ENCODE results near the gene MBLAC1.
"Not testable (repeated sequence)": the region's sequence is repeated elsewhere in the genome, so short reads cannot be mapped to it uniquely, and the experiment has no call there.

MBLAC1 gene

GRCh38 chr7:100130608-100131453 is 4.1 kb downstream of the MBLAC1 start:
- H3K4me3 ChIP-seq (ENCODE audit: low read depth, low read length): no peak overlapping the region
- DNase-seq (ENCODE audit: low read depth): no peak
- TF ChIP-seq, protein P1, sequence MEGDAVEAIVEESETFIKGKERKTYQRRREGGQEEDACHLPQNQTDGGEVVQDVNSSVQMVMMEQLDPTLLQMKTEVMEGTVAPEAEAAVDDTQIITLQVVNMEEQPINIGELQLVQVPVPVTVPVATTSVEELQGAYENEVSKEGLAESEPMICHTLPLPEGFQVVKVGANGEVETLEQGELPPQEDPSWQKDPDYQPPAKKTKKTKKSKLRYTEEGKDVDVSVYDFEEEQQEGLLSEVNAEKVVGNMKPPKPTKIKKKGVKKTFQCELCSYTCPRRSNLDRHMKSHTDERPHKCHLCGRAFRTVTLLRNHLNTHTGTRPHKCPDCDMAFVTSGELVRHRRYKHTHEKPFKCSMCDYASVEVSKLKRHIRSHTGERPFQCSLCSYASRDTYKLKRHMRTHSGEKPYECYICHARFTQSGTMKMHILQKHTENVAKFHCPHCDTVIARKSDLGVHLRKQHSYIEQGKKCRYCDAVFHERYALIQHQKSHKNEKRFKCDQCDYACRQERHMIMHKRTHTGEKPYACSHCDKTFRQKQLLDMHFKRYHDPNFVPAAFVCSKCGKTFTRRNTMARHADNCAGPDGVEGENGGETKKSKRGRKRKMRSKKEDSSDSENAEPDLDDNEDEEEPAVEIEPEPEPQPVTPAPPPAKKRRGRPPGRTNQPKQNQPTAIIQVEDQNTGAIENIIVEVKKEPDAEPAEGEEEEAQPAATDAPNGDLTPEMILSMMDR (IDR thresholded peaks at IDR 0.05; ENCODE audit: low read depth, low read length, missing control alignments): peak; percentile 66
- in situ Hi-C loops (cut with HindIII; ENCODE audit: low sequenced_read_pairs): no loop called here

DNA sequence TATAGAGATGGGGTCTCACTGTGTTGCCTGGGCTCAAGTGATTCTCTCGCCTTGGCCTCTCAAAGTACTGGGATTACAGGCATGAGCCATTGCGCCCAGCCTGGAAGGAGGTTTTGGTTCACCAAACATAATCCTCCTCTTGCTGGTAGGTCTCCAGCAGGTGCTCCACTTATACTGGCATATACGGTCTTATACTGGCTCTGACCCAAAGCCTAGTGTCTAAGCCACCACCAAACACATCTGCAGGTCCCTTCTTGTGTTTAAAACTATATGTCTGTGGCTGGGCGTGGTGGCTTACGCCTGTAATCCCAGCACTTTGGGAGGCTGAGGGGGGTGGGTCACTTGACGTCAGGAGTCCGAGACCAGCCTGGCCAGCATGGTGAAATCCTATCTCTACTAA is 5.4 kb downstream of the MBLAC1 start:
- H3K4me3 ChIP-seq (ENCODE audit: low read depth, low read length): no peak overlapping the region
- TF ChIP-seq, protein P1 (IDR thresholded peaks at IDR 0.05; ENCODE audit: low read depth, low read length, missing control alignments): no peak
- in situ Hi-C loops (cut with HindIII; ENCODE audit: low sequenced_read_pairs): no loop called here
- DNase-seq (ENCODE audit: low read depth): no peak

- H3K4me3 ChIP-seq (ENCODE audit: low read depth, low read length): no peak overlapping the region
- in situ Hi-C loops (cut with HindIII; ENCODE audit: low sequenced_read_pairs): no loop called here
- TF ChIP-seq, protein P1 (IDR thresholded peaks at IDR 0.05; ENCODE audit: low read depth, low read length, missing control alignments): peak; percentile 93
- peak; percentile 38 for DNase-seq (ENCODE audit: low read depth)
These were observed 6.0 kb downstream of the MBLAC1 start for GRCh38 chr7:100132697-100133151.

- TF ChIP-seq, protein P1 (IDR thresholded peaks at IDR 0.05; ENCODE audit: low read depth, low read length, missing control alignments): no peak
- DNase-seq (ENCODE audit: low read depth): no peak
- in situ Hi-C loops (cut with HindIII; ENCODE audit: low sequenced_read_pairs): no loop called here
- no peak overlapping the region for H3K4me3 ChIP-seq (ENCODE audit: low read depth, low read length)
These were observed 11.3 kb downstream of the MBLAC1 start for GRCh38 chr7:100137851-100138760.

DNA sequence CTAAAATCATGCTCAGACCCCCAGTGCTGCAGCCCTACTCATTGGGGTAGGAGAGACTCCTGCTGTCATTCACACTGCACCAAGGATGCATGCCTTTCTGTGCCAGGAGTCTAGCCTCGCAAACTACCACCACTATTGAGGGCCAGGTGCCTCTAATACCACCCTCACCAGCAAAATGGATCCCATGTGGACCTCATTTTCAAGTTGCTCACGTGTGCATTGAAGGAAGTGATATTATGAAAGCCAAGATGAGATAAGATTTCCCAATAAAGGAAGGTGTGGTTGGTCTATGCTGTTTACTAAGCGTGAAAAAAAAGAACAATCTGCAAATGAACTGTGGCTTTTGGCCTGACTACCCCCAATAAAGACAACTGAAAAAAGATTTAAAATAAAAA is 14.8 kb downstream of the MBLAC1 start:
- no peak overlapping the region for H3K4me3 ChIP-seq (ENCODE audit: low read depth, low read length)
- TF ChIP-seq, protein P1 (IDR thresholded peaks at IDR 0.05; ENCODE audit: low read depth, low read length, missing control alignments): no peak
- in situ Hi-C loops (cut with HindIII; ENCODE audit: low sequenced_read_pairs): no loop called here
- DNase-seq (ENCODE audit: low read depth): no peak

DNA sequence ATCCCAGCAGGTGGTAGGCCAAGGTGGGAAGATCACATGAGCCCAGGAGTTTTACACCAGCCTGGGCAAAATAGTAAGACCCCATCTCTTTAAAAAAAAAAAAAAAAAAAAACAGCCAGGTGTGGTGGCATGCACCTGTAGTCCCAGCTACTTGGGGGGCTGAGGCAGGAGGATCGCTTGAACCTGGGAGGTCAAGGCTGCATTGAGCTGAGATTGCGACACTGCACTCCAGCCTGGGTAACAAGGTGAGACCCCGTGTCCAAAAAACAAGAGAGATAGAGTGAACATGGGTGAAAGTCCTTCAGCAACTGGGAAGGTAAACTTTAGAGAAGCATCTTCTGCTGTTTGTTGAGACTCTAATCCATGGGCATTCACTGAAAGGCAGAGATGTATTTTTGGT is 15.7 kb downstream of the MBLAC1 start:
- TF ChIP-seq, protein P1 (IDR thresholded peaks at IDR 0.05; ENCODE audit: low read depth, low read length, missing control alignments): no peak
- no peak overlapping the region for H3K4me3 ChIP-seq (ENCODE audit: low read depth, low read length)
- in situ Hi-C loops (cut with HindIII; ENCODE audit: low sequenced_read_pairs): no loop called here
- DNase-seq (ENCODE audit: low read depth): no peak

- not testable (repeated sequence) for DNase-seq (ENCODE audit: low read depth)
These were observed 19.6 kb downstream of the MBLAC1 start for GRCh38 chr7:100146350-100146749.

More at GRCh38 chr7:100146350-100146749, 19.6 kb downstream of the MBLAC1 start:
- H3K4me3 ChIP-seq (ENCODE audit: low read depth, low read length); in situ Hi-C loops (cut with HindIII; ENCODE audit: low sequenced_read_pairs): not testable (repeated sequence)

Measured in astrocyte of the cerebellum (primary cell).